Caco-2 (cell line): ENCODE results near the gene GNAQ. TPM values are rescaled to one million over a fixed set of nuclear protein-coding genes. Genes with fewer than 3 reads are reported as not detected.

Experiments used
- BruUV-seq: library from RNA; stranded (reverse); fragments of 400-500 nt; replicated peaks from 2 replicates; lab custom pipeline; 2021; lab: Mats Ljungman, UMichigan
- CTCF ChIA-PET: fragments of 300-600 bp; sonication (Branson Sonifier 250); formaldehyde crosslinking; loops from one replicate; lab custom pipeline; 2022; ENCODE audit warnings: antibody characterized with exemption; lab: Charles Lee
- POLR2A ChIA-PET: fragments of 300-600 bp; sonication (Branson Sonifier 250); formaldehyde crosslinking; loops from one replicate; lab custom pipeline; 2022; ENCODE audit warnings: antibody characterized with exemption; lab: Charles Lee
- DNase-seq, 2 experiments: peaks; one replicate each; pipeline versions ENCODE4 v3.0.0 to v3.0.0-alpha.2; 2020 to 2022
- H3K27me3 ChIP-seq: replicated peaks from 2 replicates; pipeline ENCODE4 v1.6.0; 2011; ENCODE audit warnings: low read length; ENCODE audit not compliant: control insufficient read depth, insufficient read depth
- H3K36me3 ChIP-seq: 2 replicates; pipeline ENCODE4 v1.5.1; 2011; ENCODE audit warnings: low read length; ENCODE audit not compliant: control insufficient read depth, insufficient read depth
- H3K4me1 ChIP-seq: fragments of 250-450 bp; sonication (Bioruptor Pico); 2 replicates; pipeline ENCODE4 v1.5.1; 2020; ENCODE audit warnings: mild to moderate bottlenecking
- H3K4me3 ChIP-seq: 2 replicates; pipeline ENCODE4 v1.5.1; 2011; ENCODE audit warnings: low read depth, mild to moderate bottlenecking, control low read depth, low read length
- H3K9me3 ChIP-seq: fragments of 250-450 bp; sonication (Bioruptor Pico); 2 replicates; pipeline ENCODE4 v1.5.1; 2020; ENCODE audit warnings: mild to moderate bottlenecking, moderate library complexity
- H3K27ac Mint-ChIP-seq: one replicate; pipeline ENCODE4 v1.8.0; 2022; ENCODE audit warnings: mixed read lengths; ENCODE audit not compliant: unreplicated experiment
- H3K27me3 Mint-ChIP-seq: one replicate; pipeline ENCODE4 v1.8.0; 2022; ENCODE audit warnings: mixed read lengths; ENCODE audit not compliant: insufficient read depth, unreplicated experiment
- H3K36me3 Mint-ChIP-seq: one replicate; pipeline ENCODE4 v1.8.0; 2022; ENCODE audit warnings: mild to moderate bottlenecking, mixed read lengths; ENCODE audit not compliant: insufficient read depth, unreplicated experiment
- H3K4me1 Mint-ChIP-seq: one replicate; pipeline ENCODE4 v1.8.0; 2022; ENCODE audit warnings: low read depth, mixed read lengths; ENCODE audit not compliant: unreplicated experiment
- H3K4me3 Mint-ChIP-seq: one replicate; pipeline ENCODE4 v1.8.0; 2022; ENCODE audit warnings: mild to moderate bottlenecking, moderate library complexity, mixed read lengths; ENCODE audit not compliant: unreplicated experiment
- H3K9me3 Mint-ChIP-seq: one replicate; pipeline ENCODE4 v1.8.0; 2022; ENCODE audit warnings: mixed read lengths; ENCODE audit not compliant: unreplicated experiment
- CTCF ChIP-seq, 2 experiments: fragments of 200-600 bp in 1 of 2; IDR thresholded peaks; 1 replicate in 1 of 2; 2 replicates in 1 of 2; pipeline versions ENCODE4 v1.5.1 to v1.8.0; 2011 to 2022; ENCODE audit warnings: antibody characterized with exemption in 1 of 2, control low read depth in 1 of 2, inconsistent platforms in 1 of 2, low read depth in 1 of 2, low read length in 1 of 2, mild to moderate bottlenecking in 1 of 2, moderate library complexity in 1 of 2; ENCODE audit not compliant: insufficient read depth in 1 of 2, severe bottlenecking in 1 of 2, unreplicated experiment in 1 of 2
- intact Hi-C: fragments of 100-400 bp; cut with micrococcal nuclease; formaldehyde crosslinking; loops from one replicate; pipeline ENCODE4 v1.10.0; 2022; ENCODE audit not compliant: unreplicated experiment
- total RNA-seq: library from RNA; stranded (reverse); gene quantifications from 2 replicates; pipeline ENCODE4 v1.2.3, GENCODE V29; 2022

The GNAQ gene
- total RNA-seq, 1 experiment from 2014 or later = 10.1 TPM

GRCh38 chr9:77843871-77844155 is 187.8 kb downstream of the GNAQ start:
- no peaks in the 10 kb centered on the region for H3K9me3 Mint-ChIP-seq
- POLR2A ChIA-PET = no interaction called here
- Histone ChIP-seq H3K4me3 (no peak overlapping the region), H3K36me3 (no peaks in the 10 kb centered on the region), H3K4me1 (no peaks in the 10 kb centered on the region), H3K27me3 (no peaks in the 10 kb centered on the region), H3K9me3 (no peaks in the 10 kb centered on the region)
- TF ChIP-seq CTCF (IDR thresholded peaks at IDR 0.05; ENCODE audit: insufficient read depth in 1 of 2, low read depth in 1 of 2, low read length in 1 of 2, severe bottlenecking in 1 of 2, unreplicated experiment in 1 of 2) = no peak
- no peaks in the 10 kb centered on the region for H3K36me3 Mint-ChIP-seq
- DNase-seq = no peak
- H3K4me3 Mint-ChIP-seq = no peak overlapping the region
- no peaks in the 10 kb centered on the region for H3K27me3 Mint-ChIP-seq
- intact Hi-C loops = no loop called here
- H3K27ac Mint-ChIP-seq = no peak overlapping the region
- no peaks in the 10 kb centered on the region for H3K4me1 Mint-ChIP-seq
- no TSS peak for BruUV-seq
- CTCF ChIA-PET = no interaction called here

GRCh38 chr9:77843076-77843870 is 188.3 kb downstream of the GNAQ start:
- H3K27me3 ChIP-seq = no peaks in the 10 kb centered on the region
- no peaks in the 10 kb centered on the region for H3K9me3 ChIP-seq
- TF ChIP-seq CTCF (IDR thresholded peaks at IDR 0.05; ENCODE audit: insufficient read depth in 1 of 2, low read depth in 1 of 2, low read length in 1 of 2, severe bottlenecking in 1 of 2, unreplicated experiment in 1 of 2) = no peak
- Mint-ChIP-seq H3K27ac (no peak overlapping the region), H3K27me3 (no peaks in the 10 kb centered on the region), H3K4me3 (no peak overlapping the region), H3K36me3 (no peaks in the 10 kb centered on the region), H3K9me3 (no peaks in the 10 kb centered on the region), H3K4me1 (no peaks in the 10 kb centered on the region)
- H3K4me3 ChIP-seq = no peak overlapping the region
- ChIA-PET POLR2A (no interaction called here), CTCF (no interaction called here)
- intact Hi-C loops = no loop called here
- BruUV-seq = no TSS peak
- no peak for DNase-seq
- no peaks in the 10 kb centered on the region for H3K36me3 ChIP-seq
- no peaks in the 10 kb centered on the region for H3K4me1 ChIP-seq

GRCh38 chr9:77841739-77842386 is 189.7 kb downstream of the GNAQ start:
- Mint-ChIP-seq H3K4me1 (no peaks in the 10 kb centered on the region), H3K27me3 (no peaks in the 10 kb centered on the region), H3K36me3 (no peaks in the 10 kb centered on the region), H3K4me3 (no peak overlapping the region), H3K27ac (no peak overlapping the region), H3K9me3 (no peaks in the 10 kb centered on the region)
- DNase-seq = no peak
- Histone ChIP-seq H3K9me3 (no peaks in the 10 kb centered on the region), H3K4me3 (no peak overlapping the region), H3K27me3 (no peaks in the 10 kb centered on the region), H3K36me3 (no peaks in the 10 kb centered on the region), H3K4me1 (no peaks in the 10 kb centered on the region)
- no peak for TF ChIP-seq CTCF (IDR thresholded peaks at IDR 0.05; ENCODE audit: insufficient read depth in 1 of 2, low read depth in 1 of 2, low read length in 1 of 2, severe bottlenecking in 1 of 2, unreplicated experiment in 1 of 2)
- POLR2A ChIA-PET = no interaction called here
- BruUV-seq = no TSS peak
- CTCF ChIA-PET = no interaction called here
- intact Hi-C loops = no loop called here
